IMR-90 (cell line): ENCODE data around the gene NOS1AP. TPM values are rescaled to one million over a fixed set of nuclear protein-coding genes. Genes with fewer than 3 reads are reported as not detected.

Experiments used
- ATAC-seq: fragments of 200-7000 bp; cut with Tn5 transposase; 2 replicates; pipeline ENCODE4 v1.9.1; 2020; ENCODE audit warnings: low read depth, mild to moderate bottlenecking, moderate library complexity
- BruUV-seq: library from RNA; stranded (reverse); fragments of 400-500 nt; replicated peaks from 2 replicates; lab custom pipeline; 2021; lab: Mats Ljungman, UMichigan
- CTCF ChIA-PET: fragments of 300-600 bp; formaldehyde crosslinking; extraction: SDS; loops from one replicate; lab custom pipeline; 2021; ENCODE audit warnings: antibody characterized with exemption; lab: Yijun Ruan, JAX
- POLR2A ChIA-PET: fragments of 300-600 bp; sonication (Branson Sonifier 250); formaldehyde crosslinking; loops from one replicate; lab custom pipeline; 2022; ENCODE audit warnings: antibody characterized with exemption; ENCODE audit not compliant: unreplicated experiment; lab: Charles Lee
- DNase-seq: peaks from one replicate; pipeline ENCODE4 v3.0.0; 2013
- H2AFZ ChIP-seq: replicated peaks from 2 replicates; pipeline ENCODE3; 2013; ENCODE audit warnings: low read length, mild to moderate bottlenecking; ENCODE audit not compliant: poor library complexity
- H2AK5ac ChIP-seq: 2 replicates; pipeline ENCODE4 v1.6.1; 2013; ENCODE audit warnings: low read depth, low read length, inconsistent platforms
- H2AK9ac ChIP-seq: replicated peaks from 2 replicates; pipeline ENCODE3; 2013; ENCODE audit warnings: mild to moderate bottlenecking, low read depth, low read length, moderate library complexity; ENCODE audit not compliant: poor library complexity
- H2BK120ac ChIP-seq: 2 replicates; pipeline ENCODE4 v1.6.1; 2013; ENCODE audit warnings: low read depth, low read length, inconsistent platforms
- H2BK15ac ChIP-seq: 3 replicates; pipeline ENCODE4 v1.6.1; 2013; ENCODE audit warnings: low read depth, low read length, inconsistent platforms
- H2BK20ac ChIP-seq: 2 replicates; pipeline ENCODE4 v1.6.1; 2013; ENCODE audit warnings: low read depth, mild to moderate bottlenecking, inconsistent platforms, low read length, moderate library complexity
- H2BK5ac ChIP-seq: 2 replicates; pipeline ENCODE4 v1.6.1; 2013; ENCODE audit warnings: mild to moderate bottlenecking, low read depth, low read length, inconsistent platforms; ENCODE audit not compliant: poor library complexity, severe bottlenecking
- H3K14ac ChIP-seq: replicated peaks from 2 replicates; pipeline ENCODE4 v1.6.1; 2013; ENCODE audit warnings: low read depth, low read length, inconsistent platforms
- H3K18ac ChIP-seq: 2 replicates; pipeline ENCODE4 v1.6.1; 2013; ENCODE audit warnings: low read depth, low read length, control low read depth
- H3K23ac ChIP-seq: 2 replicates; pipeline ENCODE4 v1.6.1; 2013; ENCODE audit warnings: low read depth, low read length, inconsistent platforms
- H3K27ac ChIP-seq: 2 replicates; pipeline ENCODE4 v1.5.1; 2013; ENCODE audit warnings: mild to moderate bottlenecking, control low read depth, low read length; ENCODE audit not compliant: insufficient read depth
- H3K27me3 ChIP-seq: 2 replicates; pipeline ENCODE4 v1.6.1; 2013; ENCODE audit warnings: low read length; ENCODE audit not compliant: control insufficient read depth, insufficient read depth
- H3K36me3 ChIP-seq: 2 replicates; pipeline ENCODE4 v1.6.1; 2013; ENCODE audit warnings: low read length, mixed read lengths; ENCODE audit not compliant: control insufficient read depth, insufficient read depth
- H3K4ac ChIP-seq: 2 replicates; pipeline ENCODE4 v1.6.1; 2013; ENCODE audit warnings: low read depth, low read length, inconsistent platforms
- H3K4me1 ChIP-seq: 2 replicates; pipeline ENCODE4 v1.6.1; 2013; ENCODE audit warnings: low read length, mixed read lengths; ENCODE audit not compliant: control insufficient read depth, insufficient read depth
- H3K4me2 ChIP-seq: 2 replicates; pipeline ENCODE4 v1.6.1; 2013; ENCODE audit warnings: low read depth, mild to moderate bottlenecking, control low read depth, low read length, moderate library complexity
- H3K4me3 ChIP-seq: 2 replicates; pipeline ENCODE4 v1.5.1; 2013; ENCODE audit warnings: low read depth, mild to moderate bottlenecking, control low read depth, low read length, moderate library complexity; ENCODE audit not compliant: insufficient read depth
- H3K56ac ChIP-seq: 2 replicates; pipeline ENCODE4 v1.6.1; 2013; ENCODE audit warnings: low read length, inconsistent platforms; ENCODE audit not compliant: insufficient read depth; ENCODE audit errors: extremely low read depth
- H3K79me1 ChIP-seq, 2 experiments: 2 replicates each; pipeline ENCODE4 v1.6.1; 2013; ENCODE audit warnings: low read length in 2 of 2, inconsistent platforms in 1 of 2, low read depth in 1 of 2
- H3K9ac ChIP-seq: 2 replicates; pipeline ENCODE4 v1.6.1; 2013; ENCODE audit warnings: low read depth, low read length, control low read depth
- H3K9me1 ChIP-seq: 2 replicates; pipeline ENCODE4 v1.6.1; 2013; ENCODE audit warnings: low read length, inconsistent platforms; ENCODE audit not compliant: insufficient read depth
- H3K9me3 ChIP-seq: 2 replicates; pipeline ENCODE4 v1.6.1; 2013; ENCODE audit warnings: low read length; ENCODE audit not compliant: control insufficient read depth, insufficient read depth
- H4K20me1 ChIP-seq: 2 replicates; pipeline ENCODE4 v1.6.1; 2013; ENCODE audit warnings: low read length, inconsistent platforms; ENCODE audit not compliant: insufficient read depth
- H4K5ac ChIP-seq: 2 replicates; pipeline ENCODE4 v1.6.1; 2013; ENCODE audit warnings: mild to moderate bottlenecking, low read depth, low read length, control low read depth
- H4K8ac ChIP-seq, 2 experiments: 2 replicates each; pipeline ENCODE4 v1.6.1; 2013; ENCODE audit warnings: low read depth in 2 of 2, low read length in 2 of 2, control low read depth in 1 of 2, inconsistent platforms in 1 of 2
- H4K91ac ChIP-seq: 2 replicates; pipeline ENCODE4 v1.6.1; 2013; ENCODE audit warnings: low read depth, low read length, inconsistent platforms; ENCODE audit not compliant: insufficient read depth
- CEBPB ChIP-seq: IDR thresholded peaks from 2 replicates; pipeline ENCODE4 v1.6.1; 2012; ENCODE audit warnings: low read depth, low read length, improper control_type of control experiment
- CHD1 ChIP-seq: IDR thresholded peaks from 2 replicates; pipeline ENCODE4 v1.6.1; 2012; ENCODE audit warnings: low read depth, low read length, improper control_type of control experiment
- CTCF ChIP-seq: conservative IDR thresholded peaks from 2 replicates; pipeline ENCODE4 v1.5.1; 2012; ENCODE audit warnings: mild to moderate bottlenecking, low read depth, low read length, improper control_type of control experiment
- ELK1 ChIP-seq: fragments of 150-350 bp; IDR thresholded peaks from 2 replicates; pipeline ENCODE4 v1.6.1; 2016; ENCODE audit warnings: low read depth, mild to moderate bottlenecking, low read length, moderate library complexity, borderline replicate concordance
- MAFK ChIP-seq: IDR thresholded peaks from 2 replicates; pipeline ENCODE4 v1.6.1; 2012; ENCODE audit warnings: low read depth, low read length, improper control_type of control experiment
- MXI1 ChIP-seq: IDR thresholded peaks from 2 replicates; pipeline ENCODE4 v1.6.1; 2012; ENCODE audit warnings: low read depth, mild to moderate bottlenecking, low read length, moderate library complexity, borderline replicate concordance
- NFE2L2 ChIP-seq: fragments of 150-350 bp; IDR thresholded peaks from 2 replicates; pipeline ENCODE4 v1.6.1; 2016; ENCODE audit warnings: low read depth, mild to moderate bottlenecking, low read length
- POLR2A ChIP-seq: IDR thresholded peaks from 2 replicates; pipeline ENCODE4 v1.6.1; 2012; ENCODE audit warnings: mild to moderate bottlenecking, low read depth, low read length
- RAD21 ChIP-seq: IDR thresholded peaks from 2 replicates; pipeline ENCODE4 v1.6.1; 2012; ENCODE audit warnings: low read length, improper control_type of control experiment
- RCOR1 ChIP-seq: IDR thresholded peaks from 2 replicates; pipeline ENCODE4 v1.6.1; 2012; ENCODE audit warnings: mild to moderate bottlenecking, low read length, improper control_type of control experiment; ENCODE audit not compliant: insufficient replicate concordance
- RFX5 ChIP-seq: IDR thresholded peaks from 2 replicates; pipeline ENCODE4 v1.8.0; 2012; ENCODE audit warnings: low read depth, mild to moderate bottlenecking, low read length, moderate library complexity
- SMC3 ChIP-seq: fragments of 150-350 bp; IDR thresholded peaks from 2 replicates; pipeline ENCODE4 v1.6.1; 2016; ENCODE audit warnings: low read depth, mild to moderate bottlenecking, antibody characterized with exemption, low read length, moderate library complexity
- USF2 ChIP-seq: fragments of 150-350 bp; IDR thresholded peaks from 2 replicates; pipeline ENCODE4 v1.6.1; 2017; ENCODE audit warnings: mild to moderate bottlenecking, antibody characterized with exemption, low read length, low read depth
- WGBS, 2 experiments: methylation state at CpG; one replicate each; pipeline versions ENCODE4 v1.1.5 to v1.1.7; 2013; ENCODE audit warnings: missing lambda C conversion rate in 2 of 2; ENCODE audit not compliant: insufficient read length in 1 of 2; ENCODE audit errors: extremely low coverage in 2 of 2; 5-methylcytosine and 5-hydroxymethylcytosine counted together
- dilution Hi-C: fragments of 300-500 bp; cut with HindIII; formaldehyde crosslinking; loops from one replicate; pipeline ENCODE4 v1.14.3; 2018; ENCODE audit warnings: low sequenced_read_pairs; ENCODE audit not compliant: unreplicated experiment
- in situ Hi-C: fragments of 300-500 bp; cut with MboI; formaldehyde crosslinking; loops from 3 replicates; pipeline ENCODE4 v1.14.3; 2019; ENCODE audit warnings: low sequenced_read_pairs, inconsistent platforms, mixed read lengths
- intact Hi-C: fragments of 100-400 bp; cut with micrococcal nuclease; formaldehyde crosslinking; loops from 2 replicates; pipeline ENCODE4 v1.10.0; 2022
- polyA plus RNA-seq, 3 experiments: library from polyadenylated mRNA; depleted of rRNA; stranded (reverse); fragments of >200 nt; gene quantifications; 2 replicates each; pipeline ENCODE4 v1.2.3, GENCODE V29; 2012; ENCODE audit warnings: low replicate concordance in 1 of 3
- total RNA-seq: library from RNA; depleted of rRNA; stranded (reverse); fragments of >200 nt; gene quantifications from 2 replicates; pipeline ENCODE4 v1.2.3, GENCODE V29; 2012

NOS1AP gene
- total and polyA plus RNA-seq, 2 of the 4 experiments (the other 2 are of a cell fraction): 0.18 to 0.19 TPM

- Histone ChIP-seq H2BK5ac (no peak overlapping the region), H4K91ac (no peak overlapping the region), H2AK9ac (no peak overlapping the region), H2BK20ac (no peak overlapping the region), H2AK5ac (no peak overlapping the region), H3K9me1 (no peaks in the 10 kb centered on the region), H2AFZ (no peak overlapping the region), H3K18ac (no peak overlapping the region), H3K23ac (no peak overlapping the region), H3K9ac (no peak overlapping the region), H3K9me3 (no peaks in the 10 kb centered on the region), H3K27ac (no peak overlapping the region), H4K5ac (no peak overlapping the region), H3K14ac (no peak overlapping the region), H3K4ac (no peak overlapping the region), H3K4me2 (no peak overlapping the region), H2BK15ac (no peak overlapping the region), H3K56ac (no peak overlapping the region), H3K4me3 (no peak overlapping the region), H4K20me1 (no peaks in the 10 kb centered on the region), H3K79me1 (no peaks in the 10 kb centered on the region), H2BK120ac (no peak overlapping the region), H3K27me3 (peaks cover 14% of the 10 kb centered on the region), H3K36me3 (no peaks in the 10 kb centered on the region), H3K4me1 (no peaks in the 10 kb centered on the region), H4K8ac (no peak overlapping the region)
- DNase-seq (no peak), ATAC-seq (no peak)
- dilution Hi-C loops: no loop called here
- ChIA-PET CTCF (no interaction called here), POLR2A (no interaction called here)
- intact Hi-C loops: no loop called here
- in situ Hi-C loops: no loop called here
- TF ChIP-seq NFE2L2: no peak
- TF ChIP-seq USF2: no peak
- no peak for TF ChIP-seq ELK1
- TF ChIP-seq MAFK: no peak
- no peak for TF ChIP-seq CEBPB
- TF ChIP-seq RFX5: no peak
- no peak for TF ChIP-seq RAD21
- no peak for TF ChIP-seq RCOR1
- no peak for TF ChIP-seq SMC3
- TF ChIP-seq MXI1: no peak
- no peak for TF ChIP-seq CTCF
- no peak for TF ChIP-seq POLR2A
- no peak for TF ChIP-seq CHD1
- WGBS, 2 experiments: no CpG with 5 or more reads among the region's 3 CpGs
- no TSS peak for BruUV-seq
Measured at GRCh38 chr1:162165528-162165927, 96.0 kb downstream of the NOS1AP start.
